GM20000 (cell line): ENCODE data around the gene PLCZ1.
"Not testable (repeated sequence)": the region's sequence is repeated elsewhere in the genome, so short reads cannot be mapped to it uniquely, and the experiment has no call there.

Experiments used
- DNase-seq: peaks from one replicate; pipeline ENCODE4 v3.0.0; 2012; ENCODE audit warnings: low spot score
- TF ChIP-seq, protein P1 (sequence below): IDR thresholded peaks from 2 replicates; pipeline ENCODE4 v1.5.1; 2012; ENCODE audit warnings: mild to moderate bottlenecking, control low read depth; ENCODE audit errors: extremely low read depth, missing control alignments

Gene PLCZ1

GRCh38 chr12:18737819-18738218, at the start of gene PLCZ1, which contains the start of gene CAPZA3:
TSS of gene PLCZ1 (minus strand) at chr12:18738012. CDS start at chr12:18737371, 641 bp downstream.
TSS of gene CAPZA3 (plus strand) at chr12:18738119. CDS start at chr12:18738269, 150 bp downstream.
- TF ChIP-seq, protein P1, sequence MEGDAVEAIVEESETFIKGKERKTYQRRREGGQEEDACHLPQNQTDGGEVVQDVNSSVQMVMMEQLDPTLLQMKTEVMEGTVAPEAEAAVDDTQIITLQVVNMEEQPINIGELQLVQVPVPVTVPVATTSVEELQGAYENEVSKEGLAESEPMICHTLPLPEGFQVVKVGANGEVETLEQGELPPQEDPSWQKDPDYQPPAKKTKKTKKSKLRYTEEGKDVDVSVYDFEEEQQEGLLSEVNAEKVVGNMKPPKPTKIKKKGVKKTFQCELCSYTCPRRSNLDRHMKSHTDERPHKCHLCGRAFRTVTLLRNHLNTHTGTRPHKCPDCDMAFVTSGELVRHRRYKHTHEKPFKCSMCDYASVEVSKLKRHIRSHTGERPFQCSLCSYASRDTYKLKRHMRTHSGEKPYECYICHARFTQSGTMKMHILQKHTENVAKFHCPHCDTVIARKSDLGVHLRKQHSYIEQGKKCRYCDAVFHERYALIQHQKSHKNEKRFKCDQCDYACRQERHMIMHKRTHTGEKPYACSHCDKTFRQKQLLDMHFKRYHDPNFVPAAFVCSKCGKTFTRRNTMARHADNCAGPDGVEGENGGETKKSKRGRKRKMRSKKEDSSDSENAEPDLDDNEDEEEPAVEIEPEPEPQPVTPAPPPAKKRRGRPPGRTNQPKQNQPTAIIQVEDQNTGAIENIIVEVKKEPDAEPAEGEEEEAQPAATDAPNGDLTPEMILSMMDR: no peak
- no peak for DNase-seq

DNA sequence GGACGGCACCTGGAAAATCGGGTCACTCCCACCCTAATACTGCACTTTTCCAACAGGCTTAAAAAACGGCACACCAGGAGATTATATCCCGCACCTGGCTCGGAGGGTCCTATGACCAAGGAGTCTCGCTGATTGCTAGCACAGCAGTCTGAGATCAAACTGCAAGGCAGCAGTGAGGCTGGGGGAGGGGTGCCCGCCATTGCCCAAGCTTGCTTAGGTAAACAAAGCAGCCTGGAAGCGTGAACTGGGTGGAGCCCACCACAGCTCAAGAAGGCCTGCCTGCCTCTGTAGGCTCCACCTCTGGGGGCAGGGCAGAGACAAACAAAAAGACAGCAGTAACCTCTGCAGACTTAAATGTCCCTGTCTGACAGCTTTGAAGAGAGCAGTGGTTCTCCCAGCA, 47.7 kb upstream of the PLCZ1 start:
- not testable (repeated sequence) for DNase-seq

DNA sequence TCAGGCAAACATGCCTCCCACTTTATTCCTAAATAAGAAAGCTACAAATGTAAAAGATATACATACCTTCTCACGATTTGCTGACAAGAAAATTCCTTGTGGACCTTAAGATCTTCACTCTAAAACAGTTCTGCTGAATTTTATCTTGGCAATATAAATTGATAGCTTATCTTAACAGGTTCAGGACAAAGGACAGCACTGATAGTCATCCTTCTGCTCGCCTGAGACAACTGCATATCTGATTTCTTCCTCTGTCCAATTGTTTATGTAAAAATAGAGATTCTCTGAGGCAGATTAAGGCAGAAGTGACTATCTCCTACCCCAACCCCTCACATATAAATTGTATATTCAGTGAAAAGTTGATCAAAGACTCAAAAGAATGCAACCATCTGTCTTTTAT, 45.0 kb upstream of the PLCZ1 start:
- DNase-seq: no peak
- TF ChIP-seq, protein P1: no peak

DNA sequence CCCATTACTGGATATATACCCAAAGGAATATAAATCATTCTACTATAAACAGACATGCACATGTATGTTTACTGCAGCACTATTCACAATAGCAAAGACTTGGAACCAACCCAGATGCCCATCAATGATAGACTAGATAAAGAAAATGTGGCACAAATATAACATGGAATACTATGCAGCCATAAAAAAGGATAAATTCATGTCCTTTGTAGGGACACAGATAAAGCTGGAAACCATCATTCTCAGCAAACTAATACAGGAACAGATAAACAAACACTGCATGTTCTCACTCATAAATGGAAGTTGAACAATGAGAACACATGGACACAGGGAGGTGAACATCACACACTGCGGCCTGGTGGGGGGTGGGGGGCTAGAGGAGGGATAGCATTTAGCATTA, 28.7 kb upstream of the PLCZ1 start:
- DNase-seq: not testable (repeated sequence)

- TF ChIP-seq, protein P1: no peak
- DNase-seq: no peak
Measured at GRCh38 chr12:18755341-18755740, 17.5 kb upstream of the PLCZ1 start.

GRCh38 chr12:18754124-18754707, 16.4 kb upstream of the PLCZ1 start:
- no peak for DNase-seq
- TF ChIP-seq, protein P1: no peak

DNA sequence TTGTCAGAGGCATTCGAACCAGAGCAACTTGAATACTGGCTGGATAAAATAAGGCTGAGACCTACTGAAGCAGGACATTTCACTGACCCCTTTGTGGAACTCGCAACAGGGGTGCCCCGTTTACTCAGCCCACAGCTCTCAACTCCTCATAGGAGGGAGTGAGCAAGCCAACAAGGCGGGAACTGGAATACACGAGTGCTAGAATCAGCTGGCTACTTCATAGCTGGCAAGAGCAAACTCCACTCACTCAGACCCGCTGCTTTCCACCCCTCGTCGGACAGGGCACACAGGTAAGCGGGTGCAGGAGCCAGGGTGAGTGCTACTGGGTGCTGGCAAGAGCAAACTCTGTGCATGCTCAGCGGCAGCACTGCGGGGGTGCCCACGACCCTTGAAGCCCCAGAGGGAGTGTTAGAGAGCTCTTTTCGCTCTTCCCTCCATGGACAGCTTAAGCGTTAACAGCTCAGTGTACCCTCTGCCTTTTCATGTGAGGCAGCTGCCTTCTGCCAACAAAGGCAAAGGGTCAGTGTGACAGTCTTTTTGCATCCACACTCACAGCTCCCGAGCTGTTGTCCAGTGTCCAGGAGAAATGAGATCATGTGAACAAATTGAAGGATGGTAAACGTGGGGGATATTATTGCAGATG, 15.8 kb upstream of the PLCZ1 start:
- TF ChIP-seq, protein P1: no peak
- no peak for DNase-seq

DNA sequence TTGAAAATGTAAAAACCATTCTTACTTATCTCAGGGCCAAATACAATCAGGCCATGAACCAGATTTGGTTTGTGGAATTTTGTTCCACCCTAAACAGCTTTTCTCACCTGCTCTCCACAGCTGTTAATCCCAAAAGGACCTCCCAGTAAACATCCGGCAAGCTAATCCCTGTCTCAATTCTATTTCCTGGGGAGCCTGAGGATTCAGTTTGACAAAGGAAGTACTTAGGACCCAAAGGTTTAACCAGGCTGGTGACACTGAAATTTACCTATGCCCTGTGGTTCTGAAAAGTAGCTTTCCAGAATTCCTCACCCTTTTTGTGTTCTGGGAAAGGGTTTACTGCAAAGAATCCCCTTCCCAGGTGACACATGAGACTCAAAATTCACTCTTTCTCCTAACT, 15.1 kb upstream of the PLCZ1 start:
- TF ChIP-seq, protein P1: no peak
- no peak for DNase-seq
